Left ventricle myocardium inferior (tissue), 1 donor: Measurements from ENCODE around the gene CGAS. TPM values are rescaled to one million over a fixed set of nuclear protein-coding genes. Genes with fewer than 3 reads are reported as not detected.

ENCODE experiments used
- DNase-seq: peaks from one replicate; pipeline ENCODE4 v3.0.0-alpha.2; 2020
- H3K27ac ChIP-seq: fragments of 200-600 bp; replicated peaks from 2 replicates; pipeline ENCODE4 v1.8.0; 2021
- H3K27me3 ChIP-seq: fragments of 200-600 bp; 2 replicates; pipeline ENCODE4 v1.8.0; 2021; ENCODE audit warnings: low read depth
- H3K36me3 ChIP-seq: fragments of 200-600 bp; 2 replicates; pipeline ENCODE4 v1.8.0; 2021
- H3K4me1 ChIP-seq: fragments of 200-600 bp; 2 replicates; pipeline ENCODE4 v1.8.0; 2021
- H3K4me3 ChIP-seq: fragments of 200-600 bp; 2 replicates; pipeline ENCODE4 v1.8.0; 2021; ENCODE audit warnings: mild to moderate bottlenecking, moderate library complexity
- H3K9me3 ChIP-seq: fragments of 200-600 bp; replicated peaks from 2 replicates; pipeline ENCODE4 v1.8.0; 2021
- CTCF ChIP-seq: fragments of 200-600 bp; IDR thresholded peaks from 2 replicates; pipeline ENCODE4 v1.8.0; 2021; ENCODE audit warnings: antibody characterized with exemption, mild to moderate bottlenecking, borderline replicate concordance
- intact Hi-C: fragments of 100-400 bp; cut with micrococcal nuclease; formaldehyde crosslinking; loops from one replicate; pipeline ENCODE4 v1.11.0; 2022
- total RNA-seq: library from RNA; stranded (reverse); fragmentation: NEBNext Ultra II Directional; extraction: Animal tissue kit (Norgen Biotek cat#: 25700); gene quantifications from one replicate; pipeline ENCODE4 v1.2.1, GENCODE V29; 2021
- donor health status: DM: no; HTN: yes; CAD: no; lungs with severe emphysema.

CGAS gene
- total RNA-seq, 1 donor from 2014 or later = 0.96 TPM

GRCh38 chr6:73481969-73482368, 29.9 kb upstream of the CGAS start:
- peaks cover 97% of the 10 kb centered on the region for H3K36me3 ChIP-seq
- no peak for DNase-seq
- no peak overlapping the region for H3K4me3 ChIP-seq
- H3K9me3 ChIP-seq = no peaks in the 10 kb centered on the region
- no peaks in the 10 kb centered on the region for H3K27me3 ChIP-seq
- no peak overlapping the region for H3K27ac ChIP-seq
- TF ChIP-seq CTCF = no peak
- intact Hi-C loops = no loop called here
- no peaks in the 10 kb centered on the region for H3K4me1 ChIP-seq

DNA sequence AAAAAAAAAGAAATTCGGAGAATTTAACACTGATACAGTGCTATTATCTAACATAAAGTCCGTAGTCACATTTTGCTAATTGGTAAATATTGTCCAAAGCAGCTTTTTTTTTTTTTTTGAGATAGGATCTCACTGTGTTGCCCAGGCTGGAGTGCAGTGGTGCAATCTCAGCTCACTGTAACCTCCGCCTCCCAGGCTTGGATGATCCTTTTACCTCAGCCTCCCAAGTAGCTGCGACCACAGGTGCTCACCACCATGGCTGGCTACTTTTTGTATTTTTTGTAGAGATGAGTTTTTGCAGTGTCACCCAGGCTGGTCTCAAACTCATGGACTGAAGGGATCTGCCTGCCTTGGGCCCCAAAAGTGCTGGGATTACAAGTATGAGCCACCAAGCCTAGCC, 25.3 kb upstream of the CGAS start:
- no peaks in the 10 kb centered on the region for H3K4me1 ChIP-seq
- no peaks in the 10 kb centered on the region for H3K27me3 ChIP-seq
- no peaks in the 10 kb centered on the region for H3K9me3 ChIP-seq
- no peak overlapping the region for H3K27ac ChIP-seq
- DNase-seq = no peak
- H3K4me3 ChIP-seq = no peak overlapping the region
- no peak for TF ChIP-seq CTCF
- peaks cover 95% of the 10 kb centered on the region for H3K36me3 ChIP-seq
- intact Hi-C loops = no loop called here

DNA sequence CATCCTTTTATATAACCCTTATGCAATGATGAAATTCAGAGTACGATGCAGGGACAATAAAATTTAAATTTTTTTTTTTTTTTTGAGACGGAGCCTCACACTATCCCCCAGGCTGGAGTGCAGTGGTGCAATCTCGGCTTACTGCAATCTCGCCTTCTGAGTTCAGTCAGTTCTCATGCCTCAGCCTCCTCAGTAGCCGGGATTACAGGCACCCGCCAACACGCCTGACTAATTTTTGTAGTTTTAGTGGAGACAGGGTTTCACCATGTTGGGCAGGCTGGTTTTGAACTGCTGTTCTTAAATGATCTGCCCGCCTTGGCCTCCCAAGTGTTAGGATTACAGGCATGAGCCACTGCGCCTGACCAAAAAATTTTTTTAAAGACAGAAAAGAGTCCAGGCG, 24.6 kb upstream of the CGAS start:
- no peaks in the 10 kb centered on the region for H3K27me3 ChIP-seq
- DNase-seq = no peak
- TF ChIP-seq CTCF = no peak
- H3K4me3 ChIP-seq = no peak overlapping the region
- H3K9me3 ChIP-seq = no peaks in the 10 kb centered on the region
- H3K36me3 ChIP-seq = peaks cover 95% of the 10 kb centered on the region
- no peaks in the 10 kb centered on the region for H3K4me1 ChIP-seq
- intact Hi-C loops = no loop called here
- H3K27ac ChIP-seq = no peak overlapping the region

DNA sequence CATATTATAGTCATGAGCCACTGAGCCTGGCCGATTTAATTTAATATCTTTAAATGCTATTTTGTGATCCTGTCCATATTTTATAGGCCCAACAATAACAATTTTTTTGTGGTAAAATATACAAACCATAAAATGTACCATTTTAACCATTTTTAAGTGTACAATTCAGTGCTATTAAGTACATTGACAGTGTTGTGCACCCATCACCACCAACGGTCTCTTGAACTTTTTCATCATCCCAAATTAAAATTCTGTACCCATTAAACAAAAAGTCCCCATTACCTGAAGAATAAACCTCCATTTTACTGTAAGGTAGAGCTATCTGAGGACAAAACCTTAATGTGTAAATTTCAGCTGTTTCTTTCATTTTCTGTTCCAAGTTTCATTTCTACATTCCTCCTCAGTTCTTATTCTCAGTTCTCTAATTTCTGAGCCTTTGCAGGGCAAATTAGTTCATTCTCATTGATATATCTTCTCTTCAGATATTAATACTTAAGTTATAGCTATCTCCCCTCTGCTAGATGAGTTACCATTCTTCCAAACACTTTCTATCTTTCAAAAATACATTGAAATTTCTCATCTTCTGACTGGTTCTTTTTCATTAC, 19.7 kb upstream of the CGAS start:
- intact Hi-C loops = no loop called here
- Histone ChIP-seq H3K36me3 (peaks cover 100% of the 10 kb centered on the region), H3K4me1 (no peaks in the 10 kb centered on the region), H3K27ac (no peak overlapping the region), H3K27me3 (no peaks in the 10 kb centered on the region), H3K9me3 (no peaks in the 10 kb centered on the region), H3K4me3 (no peak overlapping the region)
- no peak for TF ChIP-seq CTCF
- DNase-seq = no peak

DNA sequence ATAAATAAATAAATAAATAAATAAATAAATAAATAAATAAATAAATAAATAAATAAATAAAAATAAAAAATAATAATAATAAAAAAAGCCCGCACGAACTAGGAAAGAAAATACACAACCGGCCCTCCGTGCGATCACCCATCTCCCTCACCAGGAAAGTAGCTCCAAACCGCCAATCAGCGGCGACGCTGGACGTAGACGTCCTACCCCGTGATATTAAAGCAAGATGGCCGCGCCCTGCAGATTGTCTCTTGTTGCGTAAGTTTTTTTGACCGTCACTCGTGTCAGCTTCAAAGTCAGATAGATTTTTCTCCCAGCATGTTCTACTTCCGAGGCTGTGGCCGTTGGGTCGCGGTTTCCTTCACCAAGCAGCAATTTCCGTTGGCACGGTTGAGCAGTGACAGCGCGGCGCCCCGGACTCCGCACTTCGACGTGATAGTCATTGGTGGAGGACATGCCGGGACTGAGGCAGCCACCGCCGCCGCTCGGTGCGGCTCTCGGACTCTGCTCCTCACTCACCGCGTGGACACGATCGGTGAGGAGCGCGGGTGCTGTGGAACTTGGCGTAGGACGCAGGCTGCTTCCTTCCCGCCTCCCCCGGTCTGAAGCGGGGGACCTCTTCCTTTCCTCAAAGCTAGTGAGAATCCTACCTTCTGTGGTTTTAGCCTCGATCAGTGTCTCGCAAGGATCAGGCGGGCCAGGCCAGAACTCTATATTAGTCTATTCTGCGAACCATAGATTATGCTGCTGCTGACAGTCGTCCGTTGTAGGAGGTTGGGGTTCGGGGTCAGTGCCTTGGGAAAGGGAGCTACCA, 9.6 kb upstream of the CGAS start, which contains the start of gene MTO1:
Gene MTO1, plus strand, starts transcription at position 201 of the 814 bp plus-strand sequence. Its CDS starts 118 bp downstream, at position 319.
- Histone ChIP-seq H3K4me1 (peaks cover 36% of the 10 kb centered on the region), H3K4me3 (peak within 1 kb of the TSS; percentile 80), H3K27ac (peak within 1 kb of the TSS; percentile 94), H3K9me3 (no peaks in the 10 kb centered on the region), H3K36me3 (peaks cover 17% of the 10 kb centered on the region), H3K27me3 (no peaks in the 10 kb centered on the region)
- DNase-seq = peak; percentile 91
- no peak for TF ChIP-seq CTCF
- intact Hi-C loops = no loop called here
